ENCODE data around the gene STAT6.

DNA sequence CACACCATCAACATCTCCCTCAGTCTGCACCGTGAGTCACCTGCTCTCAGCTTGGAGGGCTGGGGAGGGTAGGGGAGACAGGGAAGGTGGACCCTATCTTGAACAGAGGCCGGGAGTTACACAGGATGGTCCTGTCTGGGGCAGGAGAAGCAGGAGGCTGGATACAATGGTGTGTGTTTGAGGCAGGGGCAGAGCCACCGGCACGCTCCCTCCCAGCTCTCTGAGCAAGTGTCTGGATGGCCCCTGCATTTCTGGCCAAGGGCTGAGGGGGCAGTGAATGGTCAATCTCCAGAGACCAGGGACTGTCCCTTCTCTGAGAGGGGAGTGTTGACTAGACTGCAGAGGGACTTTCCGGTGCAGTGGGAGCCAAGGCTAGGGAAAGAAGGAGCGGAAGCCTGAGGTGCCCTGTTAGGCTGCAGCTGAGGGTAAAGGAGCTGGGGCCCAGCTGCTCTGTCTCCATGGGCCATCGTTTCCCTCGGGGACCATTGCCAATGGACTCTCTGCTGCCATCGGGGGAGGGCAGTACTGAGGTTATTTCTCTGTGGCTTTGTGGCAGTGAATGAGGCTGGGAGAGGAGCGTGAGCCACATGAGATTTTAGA lies 34.4 kb upstream of the STAT6 start:
- TF ChIP-seq, protein P1, sequence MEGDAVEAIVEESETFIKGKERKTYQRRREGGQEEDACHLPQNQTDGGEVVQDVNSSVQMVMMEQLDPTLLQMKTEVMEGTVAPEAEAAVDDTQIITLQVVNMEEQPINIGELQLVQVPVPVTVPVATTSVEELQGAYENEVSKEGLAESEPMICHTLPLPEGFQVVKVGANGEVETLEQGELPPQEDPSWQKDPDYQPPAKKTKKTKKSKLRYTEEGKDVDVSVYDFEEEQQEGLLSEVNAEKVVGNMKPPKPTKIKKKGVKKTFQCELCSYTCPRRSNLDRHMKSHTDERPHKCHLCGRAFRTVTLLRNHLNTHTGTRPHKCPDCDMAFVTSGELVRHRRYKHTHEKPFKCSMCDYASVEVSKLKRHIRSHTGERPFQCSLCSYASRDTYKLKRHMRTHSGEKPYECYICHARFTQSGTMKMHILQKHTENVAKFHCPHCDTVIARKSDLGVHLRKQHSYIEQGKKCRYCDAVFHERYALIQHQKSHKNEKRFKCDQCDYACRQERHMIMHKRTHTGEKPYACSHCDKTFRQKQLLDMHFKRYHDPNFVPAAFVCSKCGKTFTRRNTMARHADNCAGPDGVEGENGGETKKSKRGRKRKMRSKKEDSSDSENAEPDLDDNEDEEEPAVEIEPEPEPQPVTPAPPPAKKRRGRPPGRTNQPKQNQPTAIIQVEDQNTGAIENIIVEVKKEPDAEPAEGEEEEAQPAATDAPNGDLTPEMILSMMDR (IDR thresholded peaks at IDR 0.05; ENCODE audit: low read length), result no peak
- no peak for TF ChIP-seq EZH2 (IDR thresholded peaks at IDR 0.05; ENCODE audit: borderline replicate concordance, low read length)
